GM21619 (cell line): ENCODE data around the gene OR2V1.
"Not testable (repeated sequence)": the region's sequence is repeated elsewhere in the genome, so short reads cannot be mapped to it uniquely, and the experiment has no call there.

Source experiments
- ATAC-seq: cut with Tn5 transposase; IDR thresholded peaks from one replicate; pipeline ENCODE4 v1.9.1; 2021; ENCODE audit not compliant: unreplicated experiment

Gene OR2V1

GRCh38 chr5:181160755-181161533 is 30.0 kb upstream of the OR2V1 start:
- ATAC-seq = not testable (repeated sequence)

- peak; percentile 40 for ATAC-seq
These were observed 29.3 kb upstream of the OR2V1 start for GRCh38 chr5:181160152-181160754.

GRCh38 chr5:181159286-181160151 is 28.6 kb upstream of the OR2V1 start:
- ATAC-seq = peak; percentile 72

GRCh38 chr5:181158869-181159268 is 27.9 kb upstream of the OR2V1 start:
- no peak for ATAC-seq

GRCh38 chr5:181156758-181157157 is 25.8 kb upstream of the OR2V1 start:
- no peak for ATAC-seq

- no peak for ATAC-seq
These were observed 22.8 kb upstream of the OR2V1 start for GRCh38 chr5:181153814-181154213.

GRCh38 chr5:181152406-181152805 is 21.4 kb upstream of the OR2V1 start:
- ATAC-seq = no peak

- ATAC-seq = no peak
These were observed 20.2 kb upstream of the OR2V1 start for GRCh38 chr5:181151146-181151545.

GRCh38 chr5:181149806-181150733 is 19.1 kb upstream of the OR2V1 start:
- no peak for ATAC-seq

- ATAC-seq = no peak
These were observed 18.4 kb upstream of the OR2V1 start for GRCh38 chr5:181149355-181149754.

GRCh38 chr5:181146927-181147636 is 16.1 kb upstream of the OR2V1 start, which contains the start of gene OR2V2:
Gene OR2V2 (plus strand): TSS chr5:181147586. CDS start chr5:181154943, 7,357 bp downstream.
- ATAC-seq = not testable (repeated sequence)

GRCh38 chr5:181145133-181145532 is 14.2 kb upstream of the OR2V1 start:
- no peak for ATAC-seq

- no peak for ATAC-seq
These were observed 11.1 kb upstream of the OR2V1 start for GRCh38 chr5:181142054-181142453.

- no peak for ATAC-seq
These were observed 9.8 kb upstream of the OR2V1 start for GRCh38 chr5:181140766-181141165.

GRCh38 chr5:181138258-181138657 is 7.3 kb upstream of the OR2V1 start:
- no peak for ATAC-seq

GRCh38 chr5:181136361-181136955 is 5.5 kb upstream of the OR2V1 start:
- no peak for ATAC-seq

- ATAC-seq = no peak
These were observed 3.3 kb upstream of the OR2V1 start for GRCh38 chr5:181134259-181134658.

GRCh38 chr5:181133610-181134231 is 2.8 kb upstream of the OR2V1 start:
- no peak for ATAC-seq

GRCh38 chr5:181133083-181133482 is 2.1 kb upstream of the OR2V1 start:
- ATAC-seq = no peak
